Activated CD4-positive, CD25-positive, alpha-beta regulatory T cell treated with anti-CD3 and anti-CD28 coated beads, Interleukin-2, amount 50 U/mL, for 16 hours (primary cell): ENCODE results near the gene LDB2.
"Not testable (repeated sequence)": the region's sequence is repeated elsewhere in the genome, so short reads cannot be mapped to it uniquely, and the experiment has no call there.

Source experiments
- DNase-seq: peaks from one replicate; pipeline ENCODE4 v3.0.0-alpha.2; 2020; ENCODE audit warnings: low read depth, low spot score

The LDB2 gene

GRCh38 chr4:16555156-16555555 lies 343.3 kb downstream of the LDB2 start:
- DNase-seq: no peak

GRCh38 chr4:16550531-16550930 lies 347.9 kb downstream of the LDB2 start:
- no peak for DNase-seq

- no peak for DNase-seq
These were observed 352.8 kb downstream of the LDB2 start for GRCh38 chr4:16545656-16546055.

- no peak for DNase-seq
These were observed 353.6 kb downstream of the LDB2 start for GRCh38 chr4:16544869-16545268.

GRCh38 chr4:16544251-16544721 lies 354.2 kb downstream of the LDB2 start:
- no peak for DNase-seq

GRCh38 chr4:16537926-16538325 lies 360.5 kb downstream of the LDB2 start:
- DNase-seq: no peak

GRCh38 chr4:16532240-16532970 lies 366.0 kb downstream of the LDB2 start:
- no peak for DNase-seq

GRCh38 chr4:16530688-16531635 lies 367.5 kb downstream of the LDB2 start:
- no peak for DNase-seq

- DNase-seq: no peak
These were observed 373.4 kb downstream of the LDB2 start for GRCh38 chr4:16524911-16525554.

GRCh38 chr4:16524406-16524805 lies 374.0 kb downstream of the LDB2 start:
- DNase-seq: no peak

GRCh38 chr4:16523526-16523925 lies 374.9 kb downstream of the LDB2 start:
- not testable (repeated sequence) for DNase-seq

GRCh38 chr4:16521156-16521915 lies 377.1 kb downstream of the LDB2 start:
- DNase-seq: no peak

GRCh38 chr4:16516796-16517439 lies 381.5 kb downstream of the LDB2 start:
- no peak for DNase-seq

GRCh38 chr4:16513876-16514275 lies 384.6 kb downstream of the LDB2 start:
- DNase-seq: no peak

- DNase-seq: no peak
These were observed 389.5 kb downstream of the LDB2 start for GRCh38 chr4:16508968-16509367.

GRCh38 chr4:16505726-16506125 lies 392.7 kb downstream of the LDB2 start:
- no peak for DNase-seq

- no peak for DNase-seq
These were observed 393.2 kb downstream of the LDB2 start for GRCh38 chr4:16505267-16505666.

- DNase-seq: no peak
These were observed 394.9 kb downstream of the LDB2 start for GRCh38 chr4:16503421-16504100.

GRCh38 chr4:16498978-16499377 lies 399.5 kb downstream of the LDB2 start:
- no peak for DNase-seq

GRCh38 chr4:16496501-16496900 lies 401.9 kb downstream of the LDB2 start:
- no peak for DNase-seq
